H9 (cell line): Measurements from ENCODE around the gene CABYR. TPM values are rescaled to one million over a fixed set of nuclear protein-coding genes. Genes with fewer than 3 reads are reported as not detected.

Experiments
- DNase-seq: peaks from one replicate; pipeline ENCODE4 v3.0.0-alpha.2; 2017
- H2AFZ ChIP-seq: one replicate; pipeline ENCODE4 v1.6.1; 2013; ENCODE audit warnings: mild to moderate bottlenecking, low read length, control low read depth, moderate library complexity
- H2AK5ac ChIP-seq: 2 replicates; pipeline ENCODE4 v1.6.1; 2013; ENCODE audit warnings: low read length, control low read depth, mixed read lengths; ENCODE audit not compliant: insufficient read length
- H2BK120ac ChIP-seq: one replicate; pipeline ENCODE4 v1.6.1; 2013; ENCODE audit warnings: low read depth, mild to moderate bottlenecking, low read length, control low read depth, inconsistent platforms; ENCODE audit not compliant: poor library complexity, severe bottlenecking
- H2BK12ac ChIP-seq: 2 replicates; pipeline ENCODE4 v1.6.1; 2013; ENCODE audit warnings: low read length, control low read depth, mixed read lengths, low read depth; ENCODE audit not compliant: insufficient read length
- H2BK15ac ChIP-seq: 2 replicates; pipeline ENCODE4 v1.6.1; 2013; ENCODE audit warnings: low read depth, low read length, control low read depth
- H2BK20ac ChIP-seq: one replicate; pipeline ENCODE4 v1.6.1; 2013; ENCODE audit warnings: low read depth, mild to moderate bottlenecking, low read length, control low read depth, inconsistent platforms; ENCODE audit not compliant: poor library complexity, severe bottlenecking
- H2BK5ac ChIP-seq: 2 replicates; pipeline ENCODE4 v1.6.1; 2013; ENCODE audit warnings: low read length, control low read depth, mixed read lengths; ENCODE audit not compliant: insufficient read length
- H3K14ac ChIP-seq: 2 replicates; pipeline ENCODE4 v1.6.1; 2013; ENCODE audit warnings: low read length, control low read depth; ENCODE audit not compliant: insufficient read depth
- H3K18ac ChIP-seq: 2 replicates; pipeline ENCODE4 v1.6.1; 2013; ENCODE audit warnings: low read depth, mild to moderate bottlenecking, mixed read lengths, low read length, control low read depth; ENCODE audit not compliant: insufficient read length
- H3K23ac ChIP-seq: 2 replicates; pipeline ENCODE4 v1.6.1; 2013; ENCODE audit warnings: low read length, control low read depth, mixed read lengths, low read depth; ENCODE audit not compliant: insufficient read length
- H3K23me2 ChIP-seq: 2 replicates; pipeline ENCODE4 v1.6.1; 2013; ENCODE audit warnings: low read depth, mild to moderate bottlenecking, mixed read lengths, low read length, control low read depth; ENCODE audit not compliant: insufficient read length, poor library complexity, severe bottlenecking
- H3K27ac ChIP-seq: 2 replicates; pipeline ENCODE4 v1.5.1; 2013; ENCODE audit warnings: low read length, control low read depth, mixed read lengths, low read depth; ENCODE audit not compliant: insufficient read length
- H3K27me3 ChIP-seq: 2 replicates; pipeline ENCODE4 v1.6.1; 2013; ENCODE audit warnings: low read length, control low read depth, inconsistent platforms; ENCODE audit not compliant: insufficient read depth
- H3K4ac ChIP-seq: 2 replicates; pipeline ENCODE4 v1.6.1; 2013; ENCODE audit warnings: low read depth, mild to moderate bottlenecking, control low read depth, inconsistent platforms, low read length, moderate library complexity
- H3K4me1 ChIP-seq: 2 replicates; pipeline ENCODE4 v1.6.1; 2013; ENCODE audit warnings: low read length, control low read depth, inconsistent platforms; ENCODE audit not compliant: insufficient read depth
- H3K4me2 ChIP-seq: 2 replicates; pipeline ENCODE4 v1.6.1; 2013; ENCODE audit warnings: low read length, control low read depth, mixed read lengths; ENCODE audit not compliant: insufficient read length, insufficient read depth
- H3K56ac ChIP-seq: 2 replicates; pipeline ENCODE4 v1.6.1; 2013; ENCODE audit warnings: low read depth, mild to moderate bottlenecking, mixed read lengths, low read length, control low read depth; ENCODE audit not compliant: insufficient read length
- H3K79me1 ChIP-seq: 2 replicates; pipeline ENCODE4 v1.6.1; 2013; ENCODE audit warnings: low read depth, mild to moderate bottlenecking, moderate library complexity, low read length, control low read depth, inconsistent platforms; ENCODE audit not compliant: insufficient read depth, poor library complexity, severe bottlenecking
- H3K79me2 ChIP-seq: 2 replicates; pipeline ENCODE4 v1.6.1; 2013; ENCODE audit warnings: low read length, control low read depth, inconsistent platforms; ENCODE audit not compliant: insufficient read depth
- H3K9ac ChIP-seq: 2 replicates; pipeline ENCODE4 v1.6.1; 2013; ENCODE audit warnings: low read length, control low read depth, mixed read lengths; ENCODE audit not compliant: insufficient read length; ENCODE audit errors: extremely low read depth
- H3K9me3 ChIP-seq: one replicate; pipeline ENCODE4 v1.6.1; 2013; ENCODE audit warnings: low read depth, low read length, inconsistent platforms; ENCODE audit not compliant: control insufficient read depth
- H3T11ph ChIP-seq: one replicate; pipeline ENCODE4 v1.6.1; 2013; ENCODE audit warnings: mild to moderate bottlenecking, low read length, control low read depth, inconsistent platforms
- H4K20me1 ChIP-seq: one replicate; pipeline ENCODE4 v1.6.1; 2013; ENCODE audit not compliant: control insufficient read depth, insufficient read length, insufficient read depth
- H4K5ac ChIP-seq: 2 replicates; pipeline ENCODE4 v1.6.1; 2013; ENCODE audit warnings: low read depth, mild to moderate bottlenecking, mixed read lengths, low read length, control low read depth; ENCODE audit not compliant: insufficient read length
- H4K8ac ChIP-seq: replicated peaks from 2 replicates; pipeline ENCODE4 v1.6.1; 2013; ENCODE audit warnings: low read length, control low read depth, mixed read lengths, low read depth; ENCODE audit not compliant: insufficient read length
- H4K91ac ChIP-seq: 2 replicates; pipeline ENCODE4 v1.6.1; 2013; ENCODE audit warnings: low read depth, mild to moderate bottlenecking, moderate library complexity, mixed read lengths, low read length, control low read depth; ENCODE audit not compliant: insufficient read length
- H3K27ac Mint-ChIP-seq, 3 experiments: 2 replicates in 2 of 3; 3 replicates in 1 of 3; pipeline ENCODE4 v1.8.0; 2020 to 2021; ENCODE audit warnings: mixed read lengths in 3 of 3, mild to moderate bottlenecking in 1 of 3, moderate library complexity in 1 of 3
- H3K27me3 Mint-ChIP-seq: 2 replicates; pipeline ENCODE4 v1.8.0; 2021; ENCODE audit warnings: low read depth, mild to moderate bottlenecking, moderate library complexity, mixed read lengths
- H3K36me3 Mint-ChIP-seq, 3 experiments: 2 replicates in 2 of 3; 3 replicates in 1 of 3; pipeline ENCODE4 v1.8.0; 2020 to 2021; ENCODE audit warnings: low read depth in 3 of 3, mixed read lengths in 3 of 3; ENCODE audit not compliant: insufficient read depth in 1 of 3
- H3K4me1 Mint-ChIP-seq, 2 experiments: 2 replicates each; pipeline ENCODE4 v1.8.0; 2020; ENCODE audit warnings: mixed read lengths in 2 of 2
- H3K4me3 Mint-ChIP-seq, 2 experiments: 2 replicates in 1 of 2; 3 replicates in 1 of 2; pipeline ENCODE4 v1.8.0; 2020 to 2021; ENCODE audit warnings: mild to moderate bottlenecking in 2 of 2, mixed read lengths in 2 of 2, moderate library complexity in 1 of 2
- H3K9me3 Mint-ChIP-seq, 2 experiments: 2 replicates in 1 of 2; 3 replicates in 1 of 2; pipeline ENCODE4 v1.8.0; 2020; ENCODE audit warnings: mild to moderate bottlenecking in 2 of 2, mixed read lengths in 2 of 2, moderate library complexity in 1 of 2
- WGBS: extraction: QIAGEN DNeasy Blood & Tissue Kit; methylation state at CpG from one replicate; pipeline ENCODE4 v1.1.7; 2013; ENCODE audit warnings: missing lambda C conversion rate, low lambda C conversion rate, mixed read lengths; ENCODE audit not compliant: insufficient read length; ENCODE audit errors: extremely low coverage; 5-methylcytosine and 5-hydroxymethylcytosine counted together
- total RNA-seq: library from RNA; stranded (reverse); gene quantifications from 2 replicates; pipeline ENCODE4 v1.2.1, GENCODE V29; 2021
- TF ChIP-seq, protein P1 (sequence below): fragments of 200-600 bp; sonication (generic); conservative IDR thresholded peaks from 3 replicates; pipeline ENCODE4 v1.8.0; 2021; ENCODE audit warnings: antibody characterized with exemption, mild to moderate bottlenecking

The CABYR gene
- total RNA-seq, 1 experiment from 2014 or later: 13.6 TPM

GRCh38 chr18:24197412-24197811 lies 58.5 kb downstream of the CABYR start:
- no peaks in the 10 kb centered on the region for H4K20me1 ChIP-seq
- H2AFZ ChIP-seq: no peak overlapping the region
- H3K23me2 ChIP-seq: no peaks in the 10 kb centered on the region
- no peak overlapping the region for H3K4ac ChIP-seq
- no peak overlapping the region for H2BK120ac ChIP-seq
- no peaks in the 10 kb centered on the region for H3K79me2 ChIP-seq
- H3K23ac ChIP-seq: no peak overlapping the region
- no peaks in the 10 kb centered on the region for H3K79me1 ChIP-seq
- H2BK15ac ChIP-seq: no peak overlapping the region
- H3K4me2 ChIP-seq: no peak overlapping the region
- no peak overlapping the region for H3K18ac ChIP-seq
- no peak overlapping the region for H4K91ac ChIP-seq
- no peak overlapping the region for H4K8ac ChIP-seq
- H3K27ac ChIP-seq: no peak overlapping the region
- no CpG with 5 or more reads among the region's 1 CpG for WGBS
- peaks cover 6 to 9% of the 10 kb centered on the region in 2 experiments for H3K4me1 Mint-ChIP-seq
- H3K27me3 Mint-ChIP-seq: no peaks in the 10 kb centered on the region
- no peak overlapping the region for H3K4me3 Mint-ChIP-seq
- no peak overlapping the region for H3T11ph ChIP-seq
- DNase-seq: no peak
- no peak overlapping the region for H2BK5ac ChIP-seq
- H2BK20ac ChIP-seq: no peak overlapping the region
- H3K9ac ChIP-seq: no peak overlapping the region
- no peak overlapping the region for H3K14ac ChIP-seq
- H2BK12ac ChIP-seq: no peak overlapping the region
- no peaks in the 10 kb centered on the region for H3K9me3 ChIP-seq
- H3K27me3 ChIP-seq: no peaks in the 10 kb centered on the region
- TF ChIP-seq, protein P1, sequence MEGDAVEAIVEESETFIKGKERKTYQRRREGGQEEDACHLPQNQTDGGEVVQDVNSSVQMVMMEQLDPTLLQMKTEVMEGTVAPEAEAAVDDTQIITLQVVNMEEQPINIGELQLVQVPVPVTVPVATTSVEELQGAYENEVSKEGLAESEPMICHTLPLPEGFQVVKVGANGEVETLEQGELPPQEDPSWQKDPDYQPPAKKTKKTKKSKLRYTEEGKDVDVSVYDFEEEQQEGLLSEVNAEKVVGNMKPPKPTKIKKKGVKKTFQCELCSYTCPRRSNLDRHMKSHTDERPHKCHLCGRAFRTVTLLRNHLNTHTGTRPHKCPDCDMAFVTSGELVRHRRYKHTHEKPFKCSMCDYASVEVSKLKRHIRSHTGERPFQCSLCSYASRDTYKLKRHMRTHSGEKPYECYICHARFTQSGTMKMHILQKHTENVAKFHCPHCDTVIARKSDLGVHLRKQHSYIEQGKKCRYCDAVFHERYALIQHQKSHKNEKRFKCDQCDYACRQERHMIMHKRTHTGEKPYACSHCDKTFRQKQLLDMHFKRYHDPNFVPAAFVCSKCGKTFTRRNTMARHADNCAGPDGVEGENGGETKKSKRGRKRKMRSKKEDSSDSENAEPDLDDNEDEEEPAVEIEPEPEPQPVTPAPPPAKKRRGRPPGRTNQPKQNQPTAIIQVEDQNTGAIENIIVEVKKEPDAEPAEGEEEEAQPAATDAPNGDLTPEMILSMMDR: no peak
- no peak overlapping the region for H2AK5ac ChIP-seq
- H3K4me1 ChIP-seq: no peaks in the 10 kb centered on the region
- no peak overlapping the region for H3K27ac Mint-ChIP-seq
- H4K5ac ChIP-seq: no peak overlapping the region
- H3K9me3 Mint-ChIP-seq: no peaks in the 10 kb centered on the region
- no peak overlapping the region for H3K56ac ChIP-seq
- no peaks in the 10 kb centered on the region; a peak in 2 of 7 replicates for H3K36me3 Mint-ChIP-seq
